ENCODE measurements around the gene SUSD3.

DNA sequence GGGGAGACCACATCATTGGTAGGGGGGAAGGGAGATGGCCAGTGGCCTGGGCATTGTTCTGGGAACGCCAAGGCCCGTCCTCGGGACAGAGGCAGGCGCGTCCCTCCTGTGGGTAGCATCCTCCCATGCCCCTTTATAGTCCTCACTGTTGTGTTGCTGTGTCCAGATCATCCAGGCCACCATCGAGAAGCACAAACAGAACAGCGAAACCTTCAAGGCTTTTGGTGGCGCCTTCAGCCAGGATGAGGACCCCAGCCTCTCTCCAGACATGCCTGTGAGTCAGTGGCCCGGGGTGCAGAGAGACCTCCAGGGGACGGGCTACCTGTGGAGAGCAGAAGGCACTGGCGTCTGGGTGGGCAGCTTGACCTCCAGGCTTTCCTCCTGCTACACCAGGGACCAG is 38.4 kb upstream of the SUSD3 start:
- no peak for TF ChIP-seq POLR2A (IDR thresholded peaks at IDR 0.05; ENCODE audit: low read depth, low read length)
- no peak for TF ChIP-seq POU2F2 (IDR thresholded peaks at IDR 0.05; ENCODE audit: low read depth, low read length)

Data from GM12891 (cell line).